ENCODE data around the gene STK38.

STK38 gene

DNA sequence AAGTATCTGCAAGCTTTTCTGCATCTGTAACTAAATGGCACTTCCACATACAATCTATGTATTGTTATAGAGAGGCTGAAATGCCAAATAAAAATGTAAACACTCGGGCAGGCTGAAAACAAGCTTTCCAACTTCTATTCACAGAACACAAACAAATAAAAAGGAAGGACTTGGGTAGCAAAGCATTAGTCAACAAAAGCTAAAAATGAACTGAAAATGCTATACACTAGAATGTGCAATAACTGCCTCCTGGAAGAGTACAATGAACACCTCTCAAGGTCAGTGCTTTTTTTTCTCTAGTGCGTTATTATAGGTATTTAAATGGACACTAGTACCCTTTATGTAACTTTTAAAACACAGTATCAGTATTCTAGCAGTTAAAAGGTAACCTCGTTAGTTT is 31.4 kb downstream of the STK38 start:
- Histone ChIP-seq H3K36me3 (replicated peaks; ENCODE audit: low read depth, low read length) (peaks cover 18% of the 10 kb centered on the region), H3K4me2 (ENCODE audit: low read length) (no peak overlapping the region), H3K4me3 (ENCODE audit: low read length) (no peak overlapping the region), H3K79me2 (ENCODE audit: low read length) (no peaks in the 10 kb centered on the region), H2AFZ (ENCODE audit: low read depth, low read length) (no peak overlapping the region), H3K27ac (ENCODE audit: low read length) (no peak overlapping the region), H3K27me3 (ENCODE audit: low read depth, low read length) (no peaks in the 10 kb centered on the region), H3K9me3 (ENCODE audit: insufficient read depth, low read length) (no peaks in the 10 kb centered on the region), H4K20me1 (ENCODE audit: insufficient read depth, low read length) (no peaks in the 10 kb centered on the region), H3K9ac (ENCODE audit: low read length) (no peak overlapping the region), H3K4me1 (ENCODE audit: low read length) (no peaks in the 10 kb centered on the region)
- TF ChIP-seq EZH2phosphoT487 (IDR thresholded peaks at IDR 0.05; ENCODE audit: low read depth): no peak
- TF ChIP-seq, protein P1, sequence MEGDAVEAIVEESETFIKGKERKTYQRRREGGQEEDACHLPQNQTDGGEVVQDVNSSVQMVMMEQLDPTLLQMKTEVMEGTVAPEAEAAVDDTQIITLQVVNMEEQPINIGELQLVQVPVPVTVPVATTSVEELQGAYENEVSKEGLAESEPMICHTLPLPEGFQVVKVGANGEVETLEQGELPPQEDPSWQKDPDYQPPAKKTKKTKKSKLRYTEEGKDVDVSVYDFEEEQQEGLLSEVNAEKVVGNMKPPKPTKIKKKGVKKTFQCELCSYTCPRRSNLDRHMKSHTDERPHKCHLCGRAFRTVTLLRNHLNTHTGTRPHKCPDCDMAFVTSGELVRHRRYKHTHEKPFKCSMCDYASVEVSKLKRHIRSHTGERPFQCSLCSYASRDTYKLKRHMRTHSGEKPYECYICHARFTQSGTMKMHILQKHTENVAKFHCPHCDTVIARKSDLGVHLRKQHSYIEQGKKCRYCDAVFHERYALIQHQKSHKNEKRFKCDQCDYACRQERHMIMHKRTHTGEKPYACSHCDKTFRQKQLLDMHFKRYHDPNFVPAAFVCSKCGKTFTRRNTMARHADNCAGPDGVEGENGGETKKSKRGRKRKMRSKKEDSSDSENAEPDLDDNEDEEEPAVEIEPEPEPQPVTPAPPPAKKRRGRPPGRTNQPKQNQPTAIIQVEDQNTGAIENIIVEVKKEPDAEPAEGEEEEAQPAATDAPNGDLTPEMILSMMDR (IDR thresholded peaks at IDR 0.05; ENCODE audit: low read depth, low read length): no peak

DNA sequence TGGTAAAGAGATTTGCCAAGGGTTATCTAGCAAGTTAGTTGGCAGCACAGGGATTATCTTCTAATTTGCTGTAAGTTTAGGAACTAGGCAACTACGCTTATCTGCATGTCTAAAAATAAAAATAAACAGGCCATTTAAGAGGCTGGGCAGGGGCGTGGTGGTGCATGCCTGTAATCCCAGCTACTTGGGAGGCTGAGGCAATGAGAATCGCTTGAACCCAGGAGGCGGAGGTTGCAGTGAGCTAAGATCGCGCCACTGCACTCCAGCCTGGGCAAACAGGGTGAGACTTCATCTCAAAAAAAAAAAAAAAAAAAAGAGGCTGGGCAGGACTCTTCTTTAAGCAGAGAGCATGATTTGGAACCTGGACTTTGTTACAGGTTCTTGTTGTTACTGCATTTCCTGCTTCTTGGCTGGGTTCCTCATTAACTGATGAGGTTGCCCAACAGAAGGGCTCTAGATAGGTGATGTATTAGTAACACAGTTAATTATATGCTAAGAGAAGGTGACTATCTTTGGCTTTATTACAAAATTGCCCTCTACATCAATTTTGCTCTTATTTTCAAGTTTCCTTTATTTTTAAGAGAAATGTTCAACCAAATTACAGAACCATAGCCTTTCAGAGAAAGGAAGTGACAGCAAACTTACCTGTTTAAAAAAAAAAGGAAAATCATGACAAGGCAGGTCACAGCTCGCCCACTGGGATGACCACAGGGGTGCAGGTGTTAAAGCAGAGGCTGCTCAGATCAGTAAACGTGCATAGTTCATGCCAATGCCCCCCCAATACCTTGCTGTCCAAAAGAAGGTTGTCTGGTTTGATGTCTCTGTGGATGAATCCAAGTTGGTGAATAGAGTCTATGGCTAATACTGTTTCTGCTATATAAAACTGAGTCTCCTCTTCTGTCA is 32.5 kb downstream of the STK38 start:
- TF ChIP-seq, protein P1 (IDR thresholded peaks at IDR 0.05; ENCODE audit: low read depth, low read length): no peak
- no peak for TF ChIP-seq EZH2phosphoT487 (IDR thresholded peaks at IDR 0.05; ENCODE audit: low read depth)
- Histone ChIP-seq H3K9ac (ENCODE audit: low read length) (no peak overlapping the region), H4K20me1 (ENCODE audit: insufficient read depth, low read length) (no peaks in the 10 kb centered on the region), H3K27ac (ENCODE audit: low read length) (no peak overlapping the region), H3K4me2 (ENCODE audit: low read length) (no peak overlapping the region), H3K36me3 (replicated peaks; ENCODE audit: low read depth, low read length) (peaks cover 27% of the 10 kb centered on the region), H3K79me2 (ENCODE audit: low read length) (no peaks in the 10 kb centered on the region), H3K4me3 (ENCODE audit: low read length) (no peak overlapping the region), H2AFZ (ENCODE audit: low read depth, low read length) (no peak overlapping the region), H3K27me3 (ENCODE audit: low read depth, low read length) (no peaks in the 10 kb centered on the region), H3K9me3 (ENCODE audit: insufficient read depth, low read length) (no peaks in the 10 kb centered on the region), H3K4me1 (ENCODE audit: low read length) (no peaks in the 10 kb centered on the region)

DNA sequence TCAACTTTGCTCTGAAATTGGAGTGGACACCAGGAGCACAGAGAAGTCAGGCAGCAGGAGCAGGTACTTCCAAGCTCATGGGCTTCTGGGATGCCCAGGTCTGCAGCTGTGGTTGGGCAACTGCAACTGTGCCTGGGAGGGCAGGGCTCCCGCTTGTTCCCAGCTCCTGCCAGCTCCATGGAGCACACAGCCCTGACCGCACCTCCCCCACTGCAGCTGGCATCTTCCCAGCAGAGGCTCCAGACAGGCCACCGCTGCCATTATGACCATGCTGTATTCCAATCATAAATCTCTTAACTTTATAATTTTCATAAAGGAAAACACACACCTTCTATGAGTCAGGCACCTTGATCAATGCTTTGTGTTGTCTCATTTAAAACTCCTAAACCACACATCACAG is 36.9 kb downstream of the STK38 start:
- no peaks in the 10 kb centered on the region for H3K27me3 ChIP-seq (ENCODE audit: low read depth, low read length)
- no peaks in the 10 kb centered on the region for H3K9me3 ChIP-seq (ENCODE audit: insufficient read depth, low read length)
- no peak overlapping the region for H2AFZ ChIP-seq (ENCODE audit: low read depth, low read length)
- no peak overlapping the region for H3K4me2 ChIP-seq (ENCODE audit: low read length)
- TF ChIP-seq, protein P1 (IDR thresholded peaks at IDR 0.05; ENCODE audit: low read depth, low read length): no peak
- no peak for TF ChIP-seq EZH2phosphoT487 (IDR thresholded peaks at IDR 0.05; ENCODE audit: low read depth)
- H3K4me3 ChIP-seq (ENCODE audit: low read length): no peak overlapping the region
- H3K36me3 ChIP-seq (replicated peaks; ENCODE audit: low read depth, low read length): peaks cover 26% of the 10 kb centered on the region
- no peaks in the 10 kb centered on the region for H4K20me1 ChIP-seq (ENCODE audit: insufficient read depth, low read length)
- no peak overlapping the region for H3K27ac ChIP-seq (ENCODE audit: low read length)
- no peaks in the 10 kb centered on the region for H3K79me2 ChIP-seq (ENCODE audit: low read length)
- no peak overlapping the region for H3K9ac ChIP-seq (ENCODE audit: low read length)
- no peaks in the 10 kb centered on the region for H3K4me1 ChIP-seq (ENCODE audit: low read length)

DNA sequence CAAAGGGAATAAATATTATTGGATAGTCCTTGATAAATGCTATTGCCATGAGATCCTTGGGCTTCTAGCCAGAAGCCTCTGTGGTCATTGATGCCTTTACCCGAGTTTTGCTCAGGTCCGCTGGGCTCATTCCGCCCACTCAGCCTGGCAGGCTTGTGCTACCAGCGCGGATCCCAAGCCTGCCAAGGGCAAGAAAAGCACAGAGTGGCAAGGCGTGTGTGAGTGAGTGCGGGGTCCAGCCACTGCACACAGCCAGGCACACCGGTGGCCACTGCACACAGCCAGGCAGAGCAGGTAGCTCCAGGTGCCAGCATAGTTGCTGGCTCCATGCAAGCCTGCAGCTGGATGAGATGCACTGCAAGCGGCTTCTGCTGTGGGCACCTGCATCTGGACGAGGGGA is 38.7 kb downstream of the STK38 start:
- no peaks in the 10 kb centered on the region for H4K20me1 ChIP-seq (ENCODE audit: insufficient read depth, low read length)
- H3K4me2 ChIP-seq (ENCODE audit: low read length): no peak overlapping the region
- no peak overlapping the region for H3K9ac ChIP-seq (ENCODE audit: low read length)
- H3K9me3 ChIP-seq (ENCODE audit: insufficient read depth, low read length): no peaks in the 10 kb centered on the region
- TF ChIP-seq EZH2phosphoT487 (IDR thresholded peaks at IDR 0.05; ENCODE audit: low read depth): no peak
- TF ChIP-seq, protein P1 (IDR thresholded peaks at IDR 0.05; ENCODE audit: low read depth, low read length): no peak
- peaks cover 23% of the 10 kb centered on the region for H3K36me3 ChIP-seq (replicated peaks; ENCODE audit: low read depth, low read length)
- H2AFZ ChIP-seq (ENCODE audit: low read depth, low read length): no peak overlapping the region
- H3K79me2 ChIP-seq (ENCODE audit: low read length): no peaks in the 10 kb centered on the region
- no peaks in the 10 kb centered on the region for H3K27me3 ChIP-seq (ENCODE audit: low read depth, low read length)
- no peaks in the 10 kb centered on the region for H3K4me1 ChIP-seq (ENCODE audit: low read length)
- H3K27ac ChIP-seq (ENCODE audit: low read length): no peak overlapping the region
- H3K4me3 ChIP-seq (ENCODE audit: low read length): no peak overlapping the region

Data from OCI-LY3 (cell line).